Omental fat pad (tissue), 4 donors: Measurements from ENCODE around the gene RBM33. TPM values are rescaled to one million over a fixed set of nuclear protein-coding genes. Genes with fewer than 3 reads are reported as not detected.

Experiments
- ATAC-seq: fragments of 150-250 bp; one replicate; pipeline ENCODE4 v1.9.1; 2016; ENCODE audit warnings: mild to moderate bottlenecking, moderate library complexity; ENCODE audit not compliant: low FRiP score
- DNase-seq: peaks from one replicate; pipeline ENCODE4 v3.0.0-alpha.2; 2019; ENCODE audit warnings: low spot score
- total RNA-seq, 4 donors: library from RNA; depleted of rRNA; stranded (reverse); fragments of >200 nt; gene quantifications; one replicate each; pipeline ENCODE4 v1.1.0, GENCODE V29; 2016
- TF ChIP-seq, protein P1 (sequence below), 3 donors: fragments of 450-650 bp; IDR thresholded peaks; one replicate each; pipeline ENCODE4 v1.5.1; 2016 to 2017; ENCODE audit warnings: antibody characterized with exemption in 3 of 3, mild to moderate bottlenecking in 3 of 3, moderate library complexity in 2 of 3

Gene RBM33
- total RNA-seq, 4 donors from 2014 or later: 19.5 to 53.4 (median 32.0) TPM

DNA sequence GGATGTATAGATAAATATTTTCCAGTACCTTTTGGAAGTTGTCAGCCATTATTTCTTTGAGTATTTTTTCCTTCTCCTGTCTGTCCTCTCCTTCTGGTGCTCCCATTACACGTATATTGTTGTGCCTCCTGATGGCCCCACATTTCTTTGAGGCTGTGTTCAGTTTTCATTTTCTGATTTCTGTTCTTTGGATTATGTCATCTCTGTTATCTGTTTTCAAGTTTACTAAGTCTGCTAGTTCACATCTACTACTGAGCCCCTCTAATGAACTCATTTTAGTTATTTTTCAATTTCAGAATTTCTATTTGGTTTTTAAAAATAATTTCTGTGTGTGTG, 16.3 kb downstream of the RBM33 start:
- DNase-seq (no peak), ATAC-seq (no peak)
- TF ChIP-seq, protein P1, sequence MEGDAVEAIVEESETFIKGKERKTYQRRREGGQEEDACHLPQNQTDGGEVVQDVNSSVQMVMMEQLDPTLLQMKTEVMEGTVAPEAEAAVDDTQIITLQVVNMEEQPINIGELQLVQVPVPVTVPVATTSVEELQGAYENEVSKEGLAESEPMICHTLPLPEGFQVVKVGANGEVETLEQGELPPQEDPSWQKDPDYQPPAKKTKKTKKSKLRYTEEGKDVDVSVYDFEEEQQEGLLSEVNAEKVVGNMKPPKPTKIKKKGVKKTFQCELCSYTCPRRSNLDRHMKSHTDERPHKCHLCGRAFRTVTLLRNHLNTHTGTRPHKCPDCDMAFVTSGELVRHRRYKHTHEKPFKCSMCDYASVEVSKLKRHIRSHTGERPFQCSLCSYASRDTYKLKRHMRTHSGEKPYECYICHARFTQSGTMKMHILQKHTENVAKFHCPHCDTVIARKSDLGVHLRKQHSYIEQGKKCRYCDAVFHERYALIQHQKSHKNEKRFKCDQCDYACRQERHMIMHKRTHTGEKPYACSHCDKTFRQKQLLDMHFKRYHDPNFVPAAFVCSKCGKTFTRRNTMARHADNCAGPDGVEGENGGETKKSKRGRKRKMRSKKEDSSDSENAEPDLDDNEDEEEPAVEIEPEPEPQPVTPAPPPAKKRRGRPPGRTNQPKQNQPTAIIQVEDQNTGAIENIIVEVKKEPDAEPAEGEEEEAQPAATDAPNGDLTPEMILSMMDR (IDR thresholded peaks at IDR 0.05): no peak

DNA sequence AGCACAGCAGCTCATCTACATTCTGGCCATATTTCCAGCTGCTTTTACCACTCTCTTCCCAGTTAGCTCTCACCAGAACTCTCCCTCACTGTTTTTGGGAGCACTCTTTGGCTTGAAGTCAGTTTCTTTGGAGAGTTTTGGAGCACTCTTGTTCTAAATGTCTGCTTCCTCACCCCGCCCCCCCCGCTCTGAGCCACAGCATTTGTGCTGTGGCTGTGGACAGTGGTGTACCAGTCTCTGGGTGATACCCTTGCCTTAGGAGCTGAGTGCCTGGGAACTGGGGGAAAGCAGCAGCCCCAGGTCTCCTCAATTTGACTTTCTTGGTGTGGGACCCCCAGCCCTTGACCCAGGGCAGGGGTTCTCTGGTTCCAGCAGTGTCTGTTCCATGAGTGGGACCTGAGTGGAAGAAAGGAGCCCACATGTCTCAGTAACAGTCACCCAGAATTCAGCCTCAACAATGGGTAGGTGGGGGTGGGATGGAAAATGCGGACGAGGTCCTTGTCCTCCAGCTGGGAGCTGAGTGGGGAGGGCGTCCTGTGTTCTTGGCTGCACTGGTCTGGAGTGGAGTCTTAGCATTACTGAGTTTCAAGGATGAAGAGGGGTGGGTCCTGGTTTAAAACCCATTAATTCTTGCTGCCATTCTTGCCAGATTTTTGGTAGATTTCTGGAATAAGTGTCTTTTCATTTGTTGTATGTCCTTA, 18.0 kb downstream of the RBM33 start:
- TF ChIP-seq, protein P1 (IDR thresholded peaks at IDR 0.05): no peak
- DNase-seq (no peak), ATAC-seq (no peak)

DNA sequence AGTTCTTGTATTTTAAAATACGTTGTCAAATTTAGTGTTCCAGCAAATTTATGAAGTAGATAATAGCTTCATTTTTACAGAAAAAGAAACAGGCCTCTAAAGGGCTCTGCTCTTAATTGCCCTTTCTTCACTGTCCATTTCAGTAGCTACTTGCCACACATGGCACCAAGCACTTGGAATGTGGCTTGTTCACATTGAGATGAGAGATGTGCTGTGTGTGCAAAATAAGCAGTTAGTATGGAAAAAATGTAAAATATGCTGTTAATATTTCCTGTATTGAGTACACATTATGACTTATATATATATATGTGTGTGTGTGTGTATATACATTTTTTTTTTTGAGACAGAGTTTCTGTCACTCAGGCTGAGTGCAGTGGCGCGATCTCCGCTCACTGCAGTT, 19.5 kb downstream of the RBM33 start:
- ATAC-seq: no peak
- DNase-seq: no peak
- TF ChIP-seq, protein P1 (IDR thresholded peaks at IDR 0.05): no peak

DNA sequence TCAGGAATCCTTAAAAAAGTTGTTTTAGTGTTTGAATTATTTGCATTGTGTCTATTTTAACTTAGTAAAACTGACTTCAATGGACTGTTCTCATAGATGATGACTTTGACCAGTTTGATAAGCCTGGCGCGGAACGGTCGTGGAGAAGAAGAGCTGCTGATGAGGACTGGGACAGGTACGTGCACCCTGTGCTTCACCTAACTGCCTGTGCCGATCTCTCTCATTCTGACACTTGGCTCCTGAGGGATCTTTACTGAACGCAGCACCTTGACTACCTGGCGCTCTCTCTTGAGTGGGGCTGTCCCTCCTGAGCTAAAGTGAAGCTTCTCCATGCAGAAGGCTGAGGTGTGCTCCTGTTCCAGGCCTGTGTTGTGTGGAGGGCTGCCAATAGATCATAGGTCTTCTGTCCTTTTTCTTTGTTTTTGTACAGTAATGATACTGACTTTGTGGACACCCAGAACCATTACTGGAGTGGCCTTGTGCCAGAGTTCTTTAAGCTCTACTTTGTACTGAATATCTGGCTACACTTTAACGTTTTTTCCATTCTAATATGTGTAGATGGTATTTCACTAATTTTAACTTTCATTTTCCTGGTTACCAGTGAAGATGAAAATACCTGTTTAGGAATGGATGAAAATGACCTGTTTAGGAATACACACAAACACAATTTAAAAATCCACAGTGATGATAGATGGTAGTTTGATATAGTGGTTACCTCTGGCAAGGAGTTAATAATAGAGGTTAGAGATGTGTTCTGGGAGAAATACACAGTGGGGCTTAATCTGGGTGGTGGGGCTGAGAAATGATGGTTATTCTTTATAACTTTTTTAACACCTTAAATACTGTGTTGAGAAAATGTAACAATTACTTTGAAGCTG, 20.9 kb downstream of the RBM33 start:
- ATAC-seq: no peak

DNA sequence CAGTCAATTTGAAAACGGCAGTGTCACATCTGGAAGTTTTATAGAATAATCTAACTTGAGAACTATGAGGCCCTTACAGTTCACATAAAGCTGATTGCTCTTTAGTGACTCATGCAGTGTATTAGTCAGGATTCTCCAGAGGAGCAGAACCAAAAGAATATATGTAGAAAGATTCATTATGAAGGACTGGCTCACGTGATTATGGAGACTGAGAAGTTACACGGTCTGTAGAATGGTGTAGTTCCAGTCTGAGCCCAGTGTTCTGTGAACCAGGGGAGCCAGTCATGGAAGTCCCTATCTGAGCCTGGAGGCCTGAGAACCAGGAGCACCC, 21.5 kb downstream of the RBM33 start:
- ATAC-seq: no peak
- TF ChIP-seq, protein P1 (IDR thresholded peaks at IDR 0.05): no peak

More for the DNA sequence above, 20.9 kb downstream of the RBM33 start:
- no peak for DNase-seq
- TF ChIP-seq, protein P1 (IDR thresholded peaks at IDR 0.05): no peak

DNA sequence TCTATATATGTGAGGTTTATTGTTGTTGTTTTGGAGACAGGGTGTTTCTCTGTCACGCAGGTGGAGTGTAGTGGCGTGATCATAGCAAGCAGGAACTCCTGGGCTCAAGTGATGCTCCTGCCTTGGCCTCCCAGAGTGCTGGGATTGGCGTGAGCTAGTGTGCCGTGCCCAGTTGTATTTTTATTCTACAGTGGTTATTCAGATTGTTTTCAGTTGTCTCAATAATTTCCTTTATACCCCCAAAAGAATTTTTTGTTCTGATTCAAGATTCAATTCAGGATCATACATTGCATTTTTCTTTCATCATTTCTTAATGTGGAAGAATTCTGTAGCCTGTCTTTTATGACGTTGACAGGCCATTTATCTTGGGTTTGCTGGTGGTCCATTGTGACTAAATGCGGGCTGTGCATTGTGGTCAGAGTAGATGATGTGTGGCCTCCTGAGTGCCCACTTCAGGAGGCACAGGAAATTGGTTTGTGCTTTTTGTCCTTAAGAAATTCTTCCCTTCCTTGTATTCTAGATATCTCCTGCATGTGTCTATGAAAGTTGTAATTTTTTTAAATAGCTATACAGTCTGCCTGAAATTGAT, 22.9 kb downstream of the RBM33 start:
- TF ChIP-seq, protein P1 (IDR thresholded peaks at IDR 0.05): no peak
- no peak for ATAC-seq
- DNase-seq: no peak

More for the DNA sequence above, 21.5 kb downstream of the RBM33 start:
- no peak for DNase-seq
